K562 (cell line): ENCODE measurements around the gene GLI3. TPM values are rescaled to one million over a fixed set of nuclear protein-coding genes. Genes with fewer than 3 reads are reported as not detected.

Experiments used
- ATAC-seq: fragments of 200-7000 bp; cut with Tn5 transposase; 3 replicates; pipeline ENCODE4 v1.9.1; 2020; ENCODE audit warnings: moderate library complexity
- BruUV-seq: library from RNA; stranded (reverse); fragments of 400-500 nt; replicated peaks from 2 replicates; lab custom pipeline; 2021; lab: Mats Ljungman, UMichigan
- CTCF ChIA-PET: fragments of 300-600 bp; formaldehyde crosslinking; extraction: SDS; loops from one replicate; lab custom pipeline; 2021; ENCODE audit warnings: low intra/inter-chr PET ratio; lab: Yijun Ruan, JAX
- POLR2A ChIA-PET: fragments of 300-600, 350-650 bp; sonication (Branson Sonifier 250); formaldehyde crosslinking; extraction: SDS; loops from one replicate; lab custom pipeline; 2021; ENCODE audit warnings: antibody characterized with exemption, inconsistent platforms; lab: Yijun Ruan, JAX
- DNase-seq, 4 experiments: peaks; one replicate each; pipeline versions ENCODE4 v3.0.0 to v3.0.0-alpha.2; 2011 to 2018; ENCODE audit warnings: low spot score in 3 of 4, mixed read lengths in 3 of 4; ENCODE audit errors: extremely low read depth in 1 of 4
- FAIRE-seq: peaks from 2 replicates; lab custom pipeline; 2011; peaks lifted over from hg19 to GRCh38; lab: Jason Lieb, UNC
- H2AFZ ChIP-seq: 2 replicates; pipeline ENCODE4 v1.6.0; 2011; ENCODE audit warnings: low read depth, low read length, control low read depth, inconsistent platforms
- H3K27ac ChIP-seq: fragments of 200-600 bp; 3 replicates; pipeline ENCODE4 v1.8.0; 2011; ENCODE audit warnings: low read depth, mild to moderate bottlenecking, control low read depth, inconsistent platforms, low read length, moderate library complexity, mixed read lengths; ENCODE audit errors: extremely low read depth
- H3K27me3 ChIP-seq, 2 experiments: fragments of 300-600 bp in 1 of 2; 2 replicates in 1 of 2; 3 replicates in 1 of 2; pipeline versions ENCODE4 v1.6.0 to v1.8.0; 2011; ENCODE audit warnings: inconsistent platforms in 2 of 2, low read length in 2 of 2, mild to moderate bottlenecking in 1 of 2, mixed read lengths in 1 of 2, moderate library complexity in 1 of 2; ENCODE audit not compliant: control insufficient read depth in 2 of 2, insufficient read depth in 2 of 2
- H3K36me3 ChIP-seq: fragments of 300-600 bp; 3 replicates; pipeline ENCODE4 v1.8.0; 2011; ENCODE audit warnings: mild to moderate bottlenecking, low read length, inconsistent platforms; ENCODE audit not compliant: control insufficient read depth, insufficient read depth
- H3K4me1 ChIP-seq, 2 experiments: fragments of 200-600 bp in 1 of 2; replicated peaks in 1 of 2; 2 replicates in 1 of 2; 3 replicates in 1 of 2; pipeline versions ENCODE4 v1.5.1 to v1.8.0; 2011; ENCODE audit warnings: inconsistent platforms in 2 of 2, low read length in 2 of 2, mild to moderate bottlenecking in 1 of 2, mixed read lengths in 1 of 2, moderate library complexity in 1 of 2; ENCODE audit not compliant: control insufficient read depth in 2 of 2, insufficient read depth in 2 of 2
- H3K4me2 ChIP-seq: 2 replicates; pipeline ENCODE4 v1.6.1; 2011; ENCODE audit warnings: low read length, control low read depth, inconsistent platforms, mixed read lengths; ENCODE audit not compliant: insufficient read depth
- H3K4me3 ChIP-seq: fragments of 200-600 bp; sonication (generic), shearing (Covaris generic); 2 replicates; pipeline ENCODE4 v1.5.1; 2016; ENCODE audit warnings: control low read depth, inconsistent platforms
- H3K79me2 ChIP-seq: fragments of 200-600 bp; 3 replicates; pipeline ENCODE4 v1.8.0; 2011; ENCODE audit warnings: low read length, inconsistent platforms; ENCODE audit not compliant: control insufficient read depth, insufficient read depth
- H3K9ac ChIP-seq, 2 experiments: 2 replicates each; pipeline versions ENCODE4 v1.6.0 to v1.6.1; 2011; ENCODE audit warnings: low read depth in 2 of 2, low read length in 2 of 2, control low read depth in 1 of 2, inconsistent platforms in 1 of 2, mild to moderate bottlenecking in 1 of 2, mixed read lengths in 1 of 2; ENCODE audit not compliant: insufficient read depth in 1 of 2
- H3K9me1 ChIP-seq: one replicate; pipeline ENCODE4 v1.6.0; 2011; ENCODE audit warnings: inconsistent platforms, mild to moderate bottlenecking, low read length, moderate library complexity; ENCODE audit not compliant: control insufficient read depth, insufficient read depth
- H3K9me3 ChIP-seq: replicated peaks from 2 replicates; pipeline ENCODE4 v1.5.1; 2011; ENCODE audit warnings: low read depth, low read length, inconsistent platforms; ENCODE audit not compliant: control insufficient read depth, insufficient read depth
- H4K20me1 ChIP-seq: replicated peaks from 2 replicates; pipeline ENCODE4 v1.6.1; 2011; ENCODE audit warnings: low read length, inconsistent platforms, mixed read lengths; ENCODE audit not compliant: control insufficient read depth, insufficient read depth
- ARHGAP35 ChIP-seq: fragments of 450-650 bp; IDR thresholded peaks from 2 replicates; pipeline ENCODE4 v1.6.1; 2018; ENCODE audit not compliant: partially characterized antibody
- HLTF ChIP-seq: fragments of 450-650 bp; IDR thresholded peaks from 2 replicates; pipeline ENCODE4 v1.6.1; 2016
- HNRNPUL1 ChIP-seq: fragments of 200-400 bp; formaldehyde crosslinking; IDR thresholded peaks from 2 replicates; pipeline ENCODE4 v1.6.1; 2017; ENCODE audit warnings: low read length
- LARP7 ChIP-seq: fragments of 450-650 bp; IDR thresholded peaks from 2 replicates; pipeline ENCODE4 v1.6.1; 2016
- MYBL2 ChIP-seq, 2 experiments: fragments of 450-650 bp in 1 of 2; sonication (generic) in 1 of 2; formaldehyde crosslinking in 1 of 2; IDR thresholded peaks; 2 replicates each; pipeline versions ENCODE4 v1.6.1 to v1.8.1; 2017 to 2022; ENCODE audit warnings: borderline replicate concordance in 1 of 2, inconsistent platforms in 1 of 2, low read depth in 1 of 2, mild to moderate bottlenecking in 1 of 2, missing genetic modification reagents in 1 of 2, moderate library complexity in 1 of 2
- SRSF7 ChIP-seq: fragments of 200-400 bp; formaldehyde crosslinking; optimal IDR thresholded peaks from 2 replicates; pipeline ENCODE3; 2017; ENCODE audit warnings: mild to moderate bottlenecking, low read depth, low read length
- USF2 ChIP-seq: sonication (generic); formaldehyde crosslinking; IDR thresholded peaks from 2 replicates; pipeline ENCODE4 v1.5.0; 2020; ENCODE audit warnings: missing genetic modification reagents
- WGBS: fragments of 100-300 bp; shearing (Covaris generic); methylation state at CpG from one replicate; pipeline ENCODE4 v1.1.6; 2016; ENCODE audit warnings: low coverage, mixed read lengths; ENCODE audit not compliant: insufficient coverage; ENCODE audit errors: missing lambda C conversion rate; 5-methylcytosine and 5-hydroxymethylcytosine counted together
- in situ Hi-C: fragments of 300-500 bp; cut with MboI; formaldehyde crosslinking; loops from 4 replicates; pipeline ENCODE4 v1.15.0; 2018; ENCODE audit warnings: inconsistent platforms, mixed read lengths
- intact Hi-C: fragments of 100-400 bp; cut with micrococcal nuclease; formaldehyde crosslinking; loops from 2 replicates; pipeline ENCODE4 v1.14.2; 2022
- polyA plus RNA-seq, 8 experiments: library from polyadenylated mRNA; depleted of rRNA in 4 of 8; stranded (reverse) in 5 of 8; unstranded in 3 of 8; fragments of >200 nt; fragmentation: Nextera tagmentation in 2 of 8; fragmentation: Illumina TruSeq in 1 of 8; extraction: Ambion mirVana in 2 of 8; extraction: Trizol in 1 of 8; gene quantifications; 2 replicates each; pipeline versions ENCODE4 v1.2.1 to v1.2.3, GENCODE V29; 2011 to 2014; ENCODE audit warnings: inconsistent platforms in 1 of 8, missing spikeins in 1 of 8
- total RNA-seq, 7 experiments: library from RNA; depleted of rRNA in 6 of 7; stranded (reverse); fragments of >200 nt in 6 of 7; fragmentation: Illumina TruSeq in 2 of 7; extraction: Trizol in 2 of 7; gene quantifications; 2 replicates each; pipeline versions ENCODE4 v1.2.1 to v1.2.3, GENCODE V29; 2011 to 2021; ENCODE audit warnings: low replicate concordance in 1 of 7
- TF ChIP-seq, protein P1 (sequence below): fragments of 450-650 bp; formaldehyde crosslinking; IDR thresholded peaks from 2 replicates; pipeline ENCODE4 v1.4.0; 2020; ENCODE audit warnings: mild to moderate bottlenecking, moderate library complexity

GLI3 gene
- total and polyA plus RNA-seq, 9 of the 15 experiments (the other 6 are each of a cell fraction or from before 2014, with no cell fraction given): 0.01 to 0.18 (median 0.07) TPM; not detected in 6

DNA sequence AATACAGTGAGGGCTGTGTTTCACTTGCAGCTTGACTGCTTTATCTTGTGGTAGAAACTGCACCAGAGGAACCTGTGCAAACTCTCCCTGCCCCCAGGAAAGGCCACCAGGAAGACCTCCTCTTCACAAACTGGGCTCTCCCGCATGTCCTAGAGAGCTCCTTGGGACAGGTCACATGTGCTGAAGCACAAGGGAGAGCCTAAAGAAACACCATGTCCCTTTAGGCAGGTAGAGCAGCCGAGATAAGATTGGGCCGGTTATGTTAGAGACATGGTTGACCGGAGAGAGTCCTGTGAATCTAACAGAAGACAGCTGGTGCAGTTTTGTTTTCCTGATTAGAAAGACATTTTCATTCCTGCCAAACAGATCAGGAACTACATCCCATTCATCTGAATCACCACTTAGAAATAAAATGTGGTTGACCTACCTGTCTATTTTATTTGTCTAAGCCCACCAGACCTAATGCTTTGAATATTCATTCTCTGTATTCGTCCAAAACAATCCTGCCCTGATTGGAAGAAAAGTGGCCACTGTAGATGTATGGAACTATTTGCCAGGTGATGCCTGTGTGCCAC is 224.1 kb downstream of the GLI3 start:
- FAIRE-seq: no peak
- Histone ChIP-seq H3K9me3 (peaks cover 3% of the 10 kb centered on the region; the same call in 1 of the 2 replicates), H3K36me3 (no peaks in the 10 kb centered on the region), H4K20me1 (no peaks in the 10 kb centered on the region), H3K4me3 (no peak overlapping the region), H3K27me3 (no peaks in the 10 kb centered on the region), H2AFZ (no peak overlapping the region), H3K79me2 (no peaks in the 10 kb centered on the region), H3K9ac (no peak overlapping the region), H3K4me2 (no peak overlapping the region), H3K27ac (no peak overlapping the region), H3K4me1 (no peaks in the 10 kb centered on the region), H3K9me1 (no peaks in the 10 kb centered on the region)
- BruUV-seq: no TSS peak
- ATAC-seq: no peak
- intact Hi-C loops: loop anchor here (10.0 kb wide), 1 partner anchor 692 kb away; no protein-coding TSS in a partner anchor
- TF ChIP-seq, protein P1, sequence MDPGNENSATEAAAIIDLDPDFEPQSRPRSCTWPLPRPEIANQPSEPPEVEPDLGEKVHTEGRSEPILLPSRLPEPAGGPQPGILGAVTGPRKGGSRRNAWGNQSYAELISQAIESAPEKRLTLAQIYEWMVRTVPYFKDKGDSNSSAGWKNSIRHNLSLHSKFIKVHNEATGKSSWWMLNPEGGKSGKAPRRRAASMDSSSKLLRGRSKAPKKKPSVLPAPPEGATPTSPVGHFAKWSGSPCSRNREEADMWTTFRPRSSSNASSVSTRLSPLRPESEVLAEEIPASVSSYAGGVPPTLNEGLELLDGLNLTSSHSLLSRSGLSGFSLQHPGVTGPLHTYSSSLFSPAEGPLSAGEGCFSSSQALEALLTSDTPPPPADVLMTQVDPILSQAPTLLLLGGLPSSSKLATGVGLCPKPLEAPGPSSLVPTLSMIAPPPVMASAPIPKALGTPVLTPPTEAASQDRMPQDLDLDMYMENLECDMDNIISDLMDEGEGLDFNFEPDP (CRISPR knock-in tag): no peak
- TF ChIP-seq USF2 (CRISPR knock-in tag) (no peak), HNRNPUL1 (no peak), ARHGAP35 (no peak), SRSF7 (no peak), LARP7 (no peak), HLTF (no peak), MYBL2 (IDR thresholded peaks at IDR 0.05; ENCODE audit: low read depth) (no peak), MYBL2 (CRISPR knock-in tag; IDR thresholded peaks at IDR 0.05; ENCODE audit: borderline replicate concordance) (no peak)
- ChIA-PET CTCF (no interaction called here), POLR2A (no interaction called here)
- 0% methylated on average over 5 of the region's 5 CpGs for WGBS
- DNase-seq: no peak
- in situ Hi-C loops: no loop called here
